Testis (tissue), 2 donors: ENCODE data around the gene NRXN3.

Source experiments
- POLR2A ChIP-seq: fragments of 450-650 bp; IDR thresholded peaks from one replicate; pipeline ENCODE4 v1.6.1; 2017; ENCODE audit warnings: antibody characterized with exemption, mild to moderate bottlenecking, moderate library complexity
- TF ChIP-seq, protein P1 (sequence below), 3 experiments: fragments of 450-650 bp in 2 of 3; fragments of 200-600 bp in 1 of 3; sonication (generic) in 1 of 3; IDR thresholded peaks; one replicate each; pipeline ENCODE4 v1.5.1; 2016 to 2019; ENCODE audit warnings: antibody characterized with exemption in 3 of 3, mild to moderate bottlenecking in 2 of 3, moderate library complexity in 1 of 3

GRCh38 chr14:78974691-78975090, 804.5 kb downstream of the NRXN3 start:
- TF ChIP-seq, protein P1, sequence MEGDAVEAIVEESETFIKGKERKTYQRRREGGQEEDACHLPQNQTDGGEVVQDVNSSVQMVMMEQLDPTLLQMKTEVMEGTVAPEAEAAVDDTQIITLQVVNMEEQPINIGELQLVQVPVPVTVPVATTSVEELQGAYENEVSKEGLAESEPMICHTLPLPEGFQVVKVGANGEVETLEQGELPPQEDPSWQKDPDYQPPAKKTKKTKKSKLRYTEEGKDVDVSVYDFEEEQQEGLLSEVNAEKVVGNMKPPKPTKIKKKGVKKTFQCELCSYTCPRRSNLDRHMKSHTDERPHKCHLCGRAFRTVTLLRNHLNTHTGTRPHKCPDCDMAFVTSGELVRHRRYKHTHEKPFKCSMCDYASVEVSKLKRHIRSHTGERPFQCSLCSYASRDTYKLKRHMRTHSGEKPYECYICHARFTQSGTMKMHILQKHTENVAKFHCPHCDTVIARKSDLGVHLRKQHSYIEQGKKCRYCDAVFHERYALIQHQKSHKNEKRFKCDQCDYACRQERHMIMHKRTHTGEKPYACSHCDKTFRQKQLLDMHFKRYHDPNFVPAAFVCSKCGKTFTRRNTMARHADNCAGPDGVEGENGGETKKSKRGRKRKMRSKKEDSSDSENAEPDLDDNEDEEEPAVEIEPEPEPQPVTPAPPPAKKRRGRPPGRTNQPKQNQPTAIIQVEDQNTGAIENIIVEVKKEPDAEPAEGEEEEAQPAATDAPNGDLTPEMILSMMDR (IDR thresholded peaks at IDR 0.05) = no peak
- no peak for TF ChIP-seq POLR2A
